Neural progenitor cell (in vitro differentiated cells): ENCODE data around the gene RNPS1. TPM values are rescaled to one million over a fixed set of nuclear protein-coding genes. Genes with fewer than 3 reads are reported as not detected.

Source experiments
- DNase-seq: peaks from one replicate; pipeline ENCODE4 v3.0.0-alpha.2; 2016; ENCODE audit warnings: low spot score
- H2AFZ ChIP-seq: fragments of 200-600 bp; sonication (generic); replicated peaks from 2 replicates; pipeline ENCODE4 v1.6.1; 2016; ENCODE audit warnings: antibody characterized with exemption
- H3F3A ChIP-seq: fragments of 200-600 bp; sonication (generic); 2 replicates; pipeline ENCODE4 v1.6.1; 2016; ENCODE audit warnings: antibody characterized with exemption, low read depth
- H3K27ac ChIP-seq: fragments of 200-600 bp; sonication (generic); 2 replicates; pipeline ENCODE4 v1.5.1; 2016; ENCODE audit warnings: mild to moderate bottlenecking
- H3K27me3 ChIP-seq: fragments of 200-600 bp; sonication (generic); 2 replicates; pipeline ENCODE4 v1.6.1; 2016; ENCODE audit warnings: mild to moderate bottlenecking, moderate library complexity
- H3K36me3 ChIP-seq: fragments of 200-600 bp; sonication (generic); 2 replicates; pipeline ENCODE4 v1.5.1; 2016
- H3K4me1 ChIP-seq: fragments of 200-600 bp; sonication (generic); 2 replicates; pipeline ENCODE4 v1.6.1; 2016; ENCODE audit warnings: mixed run types
- H3K4me2 ChIP-seq: fragments of 200-600 bp; sonication (generic); 2 replicates; pipeline ENCODE4 v1.6.1; 2016
- H3K4me3 ChIP-seq: fragments of 200-600 bp; sonication (generic); 2 replicates; pipeline ENCODE4 v1.5.1; 2016
- H3K79me2 ChIP-seq: fragments of 200-600 bp; sonication (generic); 2 replicates; pipeline ENCODE4 v1.6.1; 2016; ENCODE audit warnings: low read depth
- H3K9ac ChIP-seq: fragments of 200-600 bp; sonication (generic); 2 replicates; pipeline ENCODE4 v1.6.1; 2016
- H3K9me3 ChIP-seq: fragments of 200-600 bp; sonication (generic); 2 replicates; pipeline ENCODE4 v1.5.1; 2016; ENCODE audit warnings: low read depth
- H4K20me1 ChIP-seq: fragments of 200-600 bp; sonication (generic); 2 replicates; pipeline ENCODE4 v1.6.1; 2016; ENCODE audit warnings: low read depth
- H3K27ac Mint-ChIP-seq: 3 replicates; pipeline ENCODE4 v1.8.0; 2021; ENCODE audit warnings: mixed read lengths
- H3K27me3 Mint-ChIP-seq: 2 replicates; pipeline ENCODE4 v1.8.0; 2022; ENCODE audit warnings: low read depth, mild to moderate bottlenecking, inconsistent platforms, moderate library complexity, mixed read lengths; ENCODE audit not compliant: insufficient read depth
- H3K36me3 Mint-ChIP-seq: 3 replicates; pipeline ENCODE4 v1.8.0; 2021; ENCODE audit warnings: mixed read lengths
- H3K4me1 Mint-ChIP-seq: 3 replicates; pipeline ENCODE4 v1.8.0; 2021; ENCODE audit warnings: mixed read lengths
- H3K4me3 Mint-ChIP-seq: 3 replicates; pipeline ENCODE4 v1.8.0; 2021; ENCODE audit warnings: mild to moderate bottlenecking, moderate library complexity, mixed read lengths
- H3K9me3 Mint-ChIP-seq: 3 replicates; pipeline ENCODE4 v1.8.0; 2020; ENCODE audit warnings: mixed read lengths
- CTCF ChIP-seq: fragments of 200-600 bp; sonication (generic); IDR thresholded peaks from 2 replicates; pipeline ENCODE4 v1.5.1; 2017; ENCODE audit warnings: antibody characterized with exemption, mild to moderate bottlenecking
- EZH2 ChIP-seq: fragments of 200-600 bp; sonication (generic); IDR thresholded peaks from 2 replicates; pipeline ENCODE4 v1.6.1; 2017; ENCODE audit warnings: antibody characterized with exemption, mild to moderate bottlenecking, moderate library complexity
- EZH2phosphoT487 ChIP-seq: fragments of 200-600 bp; sonication (generic); IDR thresholded peaks from 2 replicates; pipeline ENCODE4 v1.6.1; 2017; ENCODE audit warnings: antibody characterized with exemption
- total RNA-seq: library from RNA; depleted of rRNA; stranded (reverse); fragments of >200 nt; gene quantifications from 2 replicates; pipeline ENCODE4 v1.2.3, GENCODE V29; 2015; ENCODE audit warnings: low replicate concordance

RNPS1 gene
- total RNA-seq, 1 donor from 2014 or later, result 176 TPM

- Mint-ChIP-seq H3K4me1 (no peaks in the 10 kb centered on the region), H3K9me3 (no peaks in the 10 kb centered on the region), H3K27ac (no peak overlapping the region), H3K4me3 (peak overlapping the region; percentile 55), H3K36me3 (peaks cover 4% of the 10 kb centered on the region), H3K27me3 (peaks cover 7% of the 10 kb centered on the region)
- H4K20me1 ChIP-seq, result peaks cover 49% of the 10 kb centered on the region
- no peaks in the 10 kb centered on the region for H3K9me3 ChIP-seq
- TF ChIP-seq CTCF, result no peak
- no peak for TF ChIP-seq EZH2
- TF ChIP-seq EZH2phosphoT487, result no peak
- peaks cover 26% of the 10 kb centered on the region for H3K4me1 ChIP-seq
- H3K9ac ChIP-seq, result no peak overlapping the region
- H3K27me3 ChIP-seq, result peaks cover 31% of the 10 kb centered on the region
- H2AFZ ChIP-seq, result no peak overlapping the region
- H3K27ac ChIP-seq, result no peak overlapping the region
- no peaks in the 10 kb centered on the region for H3K36me3 ChIP-seq
- no peak overlapping the region for H3K4me3 ChIP-seq
- peaks cover 41% of the 10 kb centered on the region for H3F3A ChIP-seq
- no peaks in the 10 kb centered on the region for H3K79me2 ChIP-seq
- DNase-seq, result no peak
- no peak overlapping the region for H3K4me2 ChIP-seq
Measured at GRCh38 chr16:2235234-2235651, 32.7 kb downstream of the RNPS1 start.

- Histone ChIP-seq H2AFZ (no peak overlapping the region), H3F3A (peaks cover 39% of the 10 kb centered on the region), H4K20me1 (peaks cover 47% of the 10 kb centered on the region), H3K9me3 (no peaks in the 10 kb centered on the region), H3K9ac (no peak overlapping the region), H3K27ac (no peak overlapping the region), H3K4me1 (peaks cover 26% of the 10 kb centered on the region), H3K27me3 (peaks cover 31% of the 10 kb centered on the region), H3K36me3 (no peaks in the 10 kb centered on the region), H3K4me3 (no peak overlapping the region), H3K79me2 (no peaks in the 10 kb centered on the region), H3K4me2 (no peak overlapping the region)
- Mint-ChIP-seq H3K36me3 (peaks cover 5% of the 10 kb centered on the region), H3K4me3 (no peak overlapping the region), H3K27ac (no peak overlapping the region), H3K4me1 (no peaks in the 10 kb centered on the region), H3K27me3 (peaks cover 7% of the 10 kb centered on the region), H3K9me3 (no peaks in the 10 kb centered on the region)
- no peak for DNase-seq
- no peak for TF ChIP-seq EZH2
- no peak for TF ChIP-seq CTCF
- no peak for TF ChIP-seq EZH2phosphoT487
Measured at GRCh38 chr16:2234813-2235170, 33.1 kb downstream of the RNPS1 start.

- Histone ChIP-seq H3K27me3 (peaks cover 31% of the 10 kb centered on the region), H3K79me2 (no peaks in the 10 kb centered on the region), H3K9me3 (no peaks in the 10 kb centered on the region), H3K27ac (no peak overlapping the region), H3K4me1 (peaks cover 26% of the 10 kb centered on the region), H3K9ac (no peak overlapping the region), H3K4me3 (no peak overlapping the region), H4K20me1 (peaks cover 44% of the 10 kb centered on the region), H2AFZ (no peak overlapping the region), H3F3A (peaks cover 32% of the 10 kb centered on the region), H3K4me2 (no peak overlapping the region), H3K36me3 (no peaks in the 10 kb centered on the region)
- Mint-ChIP-seq H3K27ac (no peak overlapping the region), H3K9me3 (no peaks in the 10 kb centered on the region), H3K4me3 (no peak overlapping the region), H3K36me3 (peaks cover 5% of the 10 kb centered on the region), H3K4me1 (no peaks in the 10 kb centered on the region), H3K27me3 (peaks cover 7% of the 10 kb centered on the region)
- no peak for TF ChIP-seq EZH2
- no peak for TF ChIP-seq EZH2phosphoT487
- TF ChIP-seq CTCF, result no peak
- DNase-seq, result no peak
Measured at GRCh38 chr16:2233872-2234812, 33.8 kb downstream of the RNPS1 start.
